A673 (cell line): ENCODE measurements around the gene CEP85L.

Source experiments
- CTCF ChIP-seq: fragments of 300-800, 200-600 bp; sonication (generic); conservative IDR thresholded peaks from 2 replicates; pipeline ENCODE4 v1.5.1; 2017; ENCODE audit warnings: low read depth, mild to moderate bottlenecking, antibody characterized with exemption, low read length, moderate library complexity, mixed read lengths
- EZH2 ChIP-seq: fragments of 200-600 bp; sonication (generic); IDR thresholded peaks from 2 replicates; pipeline ENCODE4 v1.6.1; 2017; ENCODE audit warnings: borderline replicate concordance, low read depth, mild to moderate bottlenecking, mixed read lengths, antibody characterized with exemption, low read length; ENCODE audit not compliant: poor library complexity, severe bottlenecking

- TF ChIP-seq EZH2 (no peak), CTCF (no peak)
Observed at GRCh38 chr6:118586746-118587485, 64.5 kb downstream of the CEP85L start.
